Vagina (tissue), 2 donors: Measurements from ENCODE around the gene TUBA1B.

Source experiments
- POLR2A ChIP-seq, 2 donors: fragments of 450-650 bp; IDR thresholded peaks; one replicate each; pipeline ENCODE4 v1.6.1; 2017; ENCODE audit warnings: antibody characterized with exemption in 2 of 2, mild to moderate bottlenecking in 2 of 2, moderate library complexity in 2 of 2
- POLR2AphosphoS5 ChIP-seq, 2 donors: sonication (generic); formaldehyde crosslinking; IDR thresholded peaks; one replicate each; pipeline ENCODE4 v1.9.0; 2017; ENCODE audit warnings: antibody characterized with exemption in 2 of 2, mild to moderate bottlenecking in 2 of 2, low read depth in 1 of 2; ENCODE audit not compliant: insufficient read depth in 1 of 2
- TF ChIP-seq, protein P1 (sequence below), 3 experiments: fragments of 450-650 bp in 2 of 3; fragments of 200-600 bp in 1 of 3; sonication (generic) in 1 of 3; IDR thresholded peaks; one replicate each; pipeline ENCODE4 v1.5.1; 2017 to 2019; ENCODE audit warnings: antibody characterized with exemption in 3 of 3, mild to moderate bottlenecking in 2 of 3, moderate library complexity in 2 of 3

DNA sequence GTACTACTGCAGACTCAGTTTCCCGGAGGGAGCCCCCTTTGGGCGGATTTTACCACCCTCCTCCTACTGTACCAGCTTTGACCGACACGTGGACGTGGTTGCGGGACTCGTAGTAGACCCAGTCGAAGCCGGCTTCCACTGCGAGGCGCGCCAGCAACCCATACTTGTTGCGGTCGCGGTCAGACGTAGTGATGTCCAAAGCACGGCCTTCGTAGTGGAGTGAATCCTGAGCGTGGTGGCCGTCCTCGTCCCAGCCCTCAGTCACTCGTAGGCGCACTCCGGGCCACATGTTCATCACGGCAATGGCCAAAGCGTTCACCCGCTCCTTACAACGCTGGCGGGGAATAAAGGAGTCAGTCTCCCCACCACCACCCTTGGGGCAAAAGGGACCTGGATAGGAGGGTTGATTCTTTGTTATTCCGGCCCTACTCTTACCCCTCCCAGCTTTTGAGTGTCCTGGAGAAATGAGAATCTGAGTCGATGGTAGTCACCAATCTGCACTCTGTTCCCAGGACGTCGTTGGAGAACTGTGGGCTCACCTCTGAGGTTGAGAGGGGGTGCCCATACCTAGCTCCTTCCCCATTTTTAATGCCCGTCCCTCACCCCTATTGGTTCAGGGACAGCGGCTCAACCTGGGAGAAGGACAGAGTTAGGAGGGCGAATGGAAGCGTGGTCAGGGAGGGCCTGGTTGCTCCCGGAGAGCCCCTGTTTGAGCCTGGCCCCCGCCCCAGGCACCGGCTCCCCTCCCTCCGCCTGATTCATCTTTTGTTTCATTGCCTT, 39.9 kb downstream of the TUBA1B start:
- TF ChIP-seq, protein P1, sequence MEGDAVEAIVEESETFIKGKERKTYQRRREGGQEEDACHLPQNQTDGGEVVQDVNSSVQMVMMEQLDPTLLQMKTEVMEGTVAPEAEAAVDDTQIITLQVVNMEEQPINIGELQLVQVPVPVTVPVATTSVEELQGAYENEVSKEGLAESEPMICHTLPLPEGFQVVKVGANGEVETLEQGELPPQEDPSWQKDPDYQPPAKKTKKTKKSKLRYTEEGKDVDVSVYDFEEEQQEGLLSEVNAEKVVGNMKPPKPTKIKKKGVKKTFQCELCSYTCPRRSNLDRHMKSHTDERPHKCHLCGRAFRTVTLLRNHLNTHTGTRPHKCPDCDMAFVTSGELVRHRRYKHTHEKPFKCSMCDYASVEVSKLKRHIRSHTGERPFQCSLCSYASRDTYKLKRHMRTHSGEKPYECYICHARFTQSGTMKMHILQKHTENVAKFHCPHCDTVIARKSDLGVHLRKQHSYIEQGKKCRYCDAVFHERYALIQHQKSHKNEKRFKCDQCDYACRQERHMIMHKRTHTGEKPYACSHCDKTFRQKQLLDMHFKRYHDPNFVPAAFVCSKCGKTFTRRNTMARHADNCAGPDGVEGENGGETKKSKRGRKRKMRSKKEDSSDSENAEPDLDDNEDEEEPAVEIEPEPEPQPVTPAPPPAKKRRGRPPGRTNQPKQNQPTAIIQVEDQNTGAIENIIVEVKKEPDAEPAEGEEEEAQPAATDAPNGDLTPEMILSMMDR (IDR thresholded peaks at IDR 0.05) = no peak
- TF ChIP-seq POLR2A (IDR thresholded peaks at IDR 0.05) (no peak), POLR2AphosphoS5 (IDR thresholded peaks at IDR 0.05; ENCODE audit: insufficient read depth in 1 of 2, low read depth in 1 of 2) (no peak)
